T-helper 22 cell (primary cell): ENCODE measurements around the gene SIM1.
"Not testable (repeated sequence)": the region's sequence is repeated elsewhere in the genome, so short reads cannot be mapped to it uniquely, and the experiment has no call there.

Experiments
- DNase-seq: peaks from one replicate; pipeline ENCODE4 v3.0.0-alpha.2; 2020; ENCODE audit warnings: low read depth

SIM1 gene

GRCh38 chr6:100354736-100355641, 109.7 kb downstream of the SIM1 start:
- DNase-seq: not testable (repeated sequence)

GRCh38 chr6:100353276-100354015, 111.3 kb downstream of the SIM1 start:
- DNase-seq: no peak

DNA sequence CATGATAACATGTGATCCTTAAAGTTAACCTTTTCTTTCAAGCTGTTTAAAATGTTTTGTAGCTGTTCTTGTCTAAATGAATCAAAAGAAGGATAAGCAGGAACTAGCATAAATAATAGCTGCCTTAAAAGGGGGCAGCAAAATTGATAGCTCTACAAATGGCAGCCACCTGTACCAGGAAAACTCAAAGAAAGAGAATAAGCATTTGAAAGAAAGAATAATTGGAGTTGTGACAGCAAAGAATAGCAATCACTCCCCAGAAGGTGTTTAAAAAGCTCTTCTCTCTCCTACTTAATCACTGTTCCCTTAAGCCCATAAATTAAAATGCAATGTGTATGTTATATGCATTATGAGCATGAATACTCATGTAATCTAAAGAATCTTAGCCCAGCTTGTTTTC, 114.6 kb downstream of the SIM1 start:
- no peak for DNase-seq

DNA sequence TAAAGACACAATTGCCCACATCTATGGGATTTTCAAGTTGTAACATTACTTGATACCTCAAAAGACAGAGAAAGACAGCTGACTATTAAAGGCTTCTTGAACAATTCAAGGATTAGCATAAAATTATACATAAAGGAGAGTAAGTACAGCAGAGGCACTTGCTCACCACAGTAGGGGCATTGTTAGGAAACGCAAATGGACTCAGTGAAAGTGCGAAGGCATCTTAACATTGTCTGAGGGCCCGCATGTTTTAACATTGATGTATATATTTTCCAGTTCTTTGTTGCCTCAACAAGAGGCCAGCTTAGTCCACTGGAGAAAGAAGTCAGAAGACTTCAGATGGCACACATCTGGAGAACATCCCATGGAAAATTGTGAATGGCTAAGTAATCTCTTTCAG, 115.4 kb downstream of the SIM1 start:
- no peak for DNase-seq

DNA sequence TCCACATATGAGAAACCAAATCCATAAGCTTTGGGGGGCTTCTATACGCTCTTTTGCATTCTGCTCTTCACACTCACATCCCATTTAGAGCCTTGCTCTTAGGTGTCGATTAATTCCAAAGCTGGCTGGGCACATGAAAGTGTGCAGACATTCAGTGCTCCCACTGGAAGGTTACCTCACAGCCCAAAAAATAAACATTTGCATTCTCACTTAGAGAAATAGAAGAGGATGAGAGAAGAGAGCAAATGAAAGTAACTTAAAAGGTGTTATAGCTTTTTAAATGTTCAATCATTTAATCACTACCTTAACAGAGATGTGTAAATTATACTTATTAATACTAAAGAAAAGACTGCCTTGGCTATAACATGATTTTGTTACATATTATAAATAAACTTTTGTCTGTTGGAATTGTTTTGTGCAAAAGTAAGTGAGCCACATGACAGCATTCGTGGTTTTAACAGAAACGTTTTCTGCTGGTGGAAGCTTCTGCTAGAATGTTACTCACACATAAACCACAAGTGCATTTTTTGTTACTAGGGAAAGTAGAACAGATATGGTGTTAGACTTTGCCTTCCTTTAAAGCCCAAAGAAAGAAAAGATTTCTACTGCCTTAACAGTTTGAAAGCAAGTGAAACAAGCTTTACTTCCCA, 116.7 kb downstream of the SIM1 start:
- no peak for DNase-seq

DNA sequence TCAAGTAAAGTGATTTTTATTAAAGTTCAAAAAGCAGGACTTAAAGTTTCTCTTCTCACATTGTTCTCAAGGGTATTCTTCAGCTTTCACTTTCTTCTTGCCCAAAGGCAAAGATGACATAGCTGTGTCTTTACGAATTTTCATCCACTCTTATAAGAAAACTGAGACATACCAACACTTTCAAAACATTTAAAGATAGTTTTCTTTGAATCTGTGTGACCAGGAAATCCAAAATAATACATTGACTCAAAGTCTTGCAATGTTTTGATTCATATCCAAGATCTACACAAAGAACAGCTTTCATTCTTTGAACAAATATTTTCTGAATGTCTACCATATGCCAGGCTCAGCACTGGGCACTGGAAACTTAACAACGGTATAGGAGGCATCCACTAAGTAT, 117.9 kb downstream of the SIM1 start:
- no peak for DNase-seq

DNA sequence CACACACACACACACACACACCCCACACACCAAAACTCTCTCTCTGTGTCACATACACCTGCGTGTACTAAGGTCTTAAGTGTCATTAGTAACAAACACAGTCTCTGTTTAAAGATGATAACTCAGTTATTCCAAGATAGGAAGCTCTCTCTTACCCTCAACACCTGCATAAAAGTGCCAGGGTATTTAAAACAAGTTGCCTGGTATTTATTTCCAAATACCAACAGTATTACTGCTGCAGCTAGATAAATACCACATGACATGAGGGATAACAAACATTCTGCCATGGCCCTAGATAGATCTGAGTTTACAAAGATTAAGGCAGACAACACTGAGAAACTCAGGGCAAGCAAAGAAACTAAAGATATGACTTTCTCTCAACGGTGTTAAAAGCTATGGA, 118.5 kb downstream of the SIM1 start:
- no peak for DNase-seq

DNA sequence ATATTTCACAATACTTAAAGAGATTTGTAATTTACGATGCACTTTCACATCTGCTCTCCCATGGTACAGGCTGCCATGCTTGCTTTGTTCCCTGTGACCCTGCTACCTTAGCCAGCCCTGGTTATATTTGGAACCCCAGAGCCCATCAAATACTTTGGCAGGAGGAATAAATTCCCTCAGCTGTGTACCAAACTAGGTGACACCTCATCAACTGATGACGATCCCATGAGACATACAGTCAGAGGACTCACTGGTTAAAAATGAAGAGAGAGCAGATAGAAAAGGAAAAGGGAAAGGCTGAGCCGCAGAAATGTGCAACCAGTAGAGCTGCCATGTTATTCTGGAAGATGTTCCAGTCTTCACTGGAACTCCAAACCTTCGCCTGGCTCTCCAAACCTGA, 120.0 kb downstream of the SIM1 start:
- DNase-seq: no peak

- DNase-seq: no peak
Measured at GRCh38 chr6:100344321-100344720, 120.4 kb downstream of the SIM1 start.

DNA sequence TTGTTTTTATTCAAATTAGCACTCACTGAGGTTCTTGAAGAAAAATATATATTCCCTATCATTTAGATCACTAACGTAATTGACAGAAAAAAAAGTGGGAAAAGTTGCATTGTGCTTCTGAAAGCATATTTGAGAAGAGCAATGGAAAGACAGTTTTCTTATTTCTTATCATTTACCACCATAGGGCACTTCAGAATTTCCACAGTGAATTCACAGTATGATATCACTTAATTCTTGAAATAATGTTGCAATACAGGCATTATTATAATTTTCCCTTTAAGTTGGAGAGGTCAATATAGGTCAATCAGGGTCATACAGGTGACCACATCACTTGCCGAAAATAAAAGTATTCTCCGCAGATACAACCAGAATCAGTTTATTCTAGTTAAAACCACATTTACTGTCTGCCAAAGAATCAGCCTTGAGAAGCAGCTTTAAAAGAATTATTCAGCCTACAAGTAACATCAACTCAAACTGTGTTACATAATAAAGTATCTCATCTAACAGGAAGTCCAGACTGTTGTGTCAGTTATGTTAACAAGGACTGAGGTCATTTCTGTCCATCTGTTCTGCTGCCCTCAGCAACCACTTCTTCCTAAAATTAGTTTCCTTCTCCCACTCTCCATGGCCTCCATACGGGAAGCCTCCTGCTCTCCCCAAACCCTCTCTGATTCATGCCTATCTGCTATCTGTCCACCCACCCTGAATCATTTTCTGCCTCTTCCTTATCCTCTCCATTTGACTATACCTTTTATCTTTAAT, 121.2 kb downstream of the SIM1 start:
- DNase-seq: no peak

- DNase-seq: no peak
Measured at GRCh38 chr6:100342830-100343229, 121.9 kb downstream of the SIM1 start.

DNA sequence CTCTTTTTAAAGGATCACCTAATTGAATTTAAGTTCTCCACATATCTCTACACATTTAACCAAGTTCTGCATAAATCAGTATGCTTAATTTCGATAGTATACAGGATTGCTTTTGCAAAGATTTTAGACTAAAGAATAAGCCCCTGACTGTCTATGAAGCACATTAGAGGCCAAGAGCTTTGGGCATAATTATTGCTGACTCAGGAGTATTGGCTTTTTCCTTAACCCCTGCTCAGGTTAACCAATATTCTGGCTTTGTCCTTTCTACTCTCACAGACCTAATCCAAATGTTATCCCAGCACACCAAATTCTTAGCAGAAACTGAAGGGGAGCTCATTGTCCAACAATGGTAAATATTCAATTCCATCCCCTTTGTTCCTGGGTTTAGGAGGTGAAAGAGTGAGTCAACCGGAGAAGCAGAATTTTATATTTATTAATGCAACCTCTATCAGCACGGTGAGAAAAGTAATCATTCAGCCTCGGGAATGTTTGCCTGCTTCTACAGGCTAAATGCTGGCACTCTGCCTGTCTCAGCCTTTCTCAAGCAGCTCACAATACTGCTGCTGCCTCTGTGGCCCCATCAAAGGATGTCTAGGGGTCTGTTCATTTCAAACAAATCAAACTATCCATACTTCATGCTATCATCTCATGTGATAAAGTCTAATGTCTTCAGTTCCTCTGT, 125.0 kb downstream of the SIM1 start:
- no peak for DNase-seq

- DNase-seq: no peak
Measured at GRCh38 chr6:100338090-100338489, 126.6 kb downstream of the SIM1 start.

DNA sequence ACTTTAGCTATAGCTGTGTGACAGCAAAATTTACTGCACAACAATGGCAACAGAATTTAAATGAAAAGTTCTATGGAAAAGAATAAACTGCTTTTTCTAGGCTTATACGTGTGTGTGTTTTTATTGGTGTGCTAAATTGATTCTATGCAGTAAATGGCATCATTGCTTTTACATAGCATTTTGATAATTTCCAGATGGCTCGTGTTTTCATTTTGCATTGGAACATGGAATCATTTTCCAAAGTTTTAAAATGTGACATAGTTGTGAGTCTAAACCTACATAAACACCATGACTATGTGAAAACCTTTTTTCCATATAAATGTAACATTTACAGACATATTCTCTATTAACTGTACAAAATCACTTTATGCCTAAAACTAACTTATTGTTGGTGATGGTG, 127.8 kb downstream of the SIM1 start:
- DNase-seq: no peak

DNA sequence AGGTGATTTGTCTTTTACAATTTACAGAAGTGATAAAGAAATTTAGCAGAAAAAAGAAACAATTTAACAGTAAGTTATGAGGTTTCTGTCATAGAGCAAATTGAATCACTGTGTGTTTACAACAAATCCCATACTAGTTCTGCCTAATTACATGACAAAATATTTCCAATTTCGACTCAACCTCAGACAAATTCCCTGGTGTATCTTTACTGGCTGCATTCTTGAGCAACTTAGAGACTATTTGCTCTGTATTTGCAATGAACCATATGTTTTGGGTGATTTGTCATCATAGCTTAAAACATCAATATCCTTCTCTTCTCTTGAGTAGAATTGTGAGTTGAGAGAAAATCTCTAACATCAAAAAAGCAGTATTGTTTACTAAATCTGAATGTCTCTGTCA, 128.7 kb downstream of the SIM1 start:
- DNase-seq: no peak
